Hematopoietic multipotent progenitor cell (in vitro differentiated cells): ENCODE data around the gene SMCO4. TPM values are rescaled to one million over a fixed set of nuclear protein-coding genes. Genes with fewer than 3 reads are reported as not detected.
A peak's percentile ranks its signal among the peaks of the same experiment; 100 is the strongest.
"Not testable (repeated sequence)": the region's sequence is repeated elsewhere in the genome, so short reads cannot be mapped to it uniquely, and the experiment has no call there.

Experiments used
- DNase-seq, 3 donors: peaks; one replicate each; pipeline ENCODE4 v3.0.0-alpha.2; 2011 to 2015; ENCODE audit warnings: low read depth in 2 of 3, low spot score in 2 of 3
- total RNA-seq: library from RNA; depleted of rRNA; stranded (reverse); fragments of >200 nt; gene quantifications from one replicate; pipeline ENCODE4 v1.2.3, GENCODE V29; 2012

SMCO4 gene
- total RNA-seq, 1 donor: 8.1 TPM

- no peak for DNase-seq
These were observed 20.7 kb upstream of the SMCO4 start for GRCh38 chr11:93563857-93564256.

GRCh38 chr11:93560199-93560932 lies 17.2 kb upstream of the SMCO4 start:
- DNase-seq: no peak

- DNase-seq: no peak
These were observed 16.5 kb upstream of the SMCO4 start for GRCh38 chr11:93559681-93560080.

GRCh38 chr11:93552874-93553273 lies 9.7 kb upstream of the SMCO4 start:
- no peak for DNase-seq

- DNase-seq: no peak
These were observed 6.8 kb upstream of the SMCO4 start for GRCh38 chr11:93549976-93550375.

- no peak for DNase-seq
These were observed 5.6 kb upstream of the SMCO4 start for GRCh38 chr11:93548679-93549319.

GRCh38 chr11:93547773-93548172 lies 4.6 kb upstream of the SMCO4 start:
- no peak for DNase-seq

GRCh38 chr11:93547028-93547427 lies 3.8 kb upstream of the SMCO4 start:
- no peak for DNase-seq

- no peak for DNase-seq
These were observed 2.4 kb upstream of the SMCO4 start for GRCh38 chr11:93545566-93545965.

GRCh38 chr11:93542811-93543229 lies 371 bp downstream of the SMCO4 start:
- no peak for DNase-seq

- peak in 2 of 3 donors; percentile 7 to 56 for DNase-seq
These were observed 1.0 kb downstream of the SMCO4 start for GRCh38 chr11:93541884-93542810.

GRCh38 chr11:93540896-93541553 lies 2.2 kb downstream of the SMCO4 start:
- no peak for DNase-seq

- no peak for DNase-seq
These were observed 2.9 kb downstream of the SMCO4 start for GRCh38 chr11:93540337-93540736.

- no peak for DNase-seq
These were observed 5.4 kb downstream of the SMCO4 start for GRCh38 chr11:93537767-93538261.

GRCh38 chr11:93537049-93537448 lies 6.1 kb downstream of the SMCO4 start:
- DNase-seq: no peak

GRCh38 chr11:93536101-93536861 lies 6.9 kb downstream of the SMCO4 start:
- DNase-seq: no peak

- not testable (repeated sequence) for DNase-seq
These were observed 7.6 kb downstream of the SMCO4 start for GRCh38 chr11:93535578-93535977.

GRCh38 chr11:93532806-93533205 lies 10.4 kb downstream of the SMCO4 start:
- no peak for DNase-seq

GRCh38 chr11:93532281-93532789 lies 10.9 kb downstream of the SMCO4 start:
- no peak for DNase-seq

- DNase-seq: no peak
These were observed 12.7 kb downstream of the SMCO4 start for GRCh38 chr11:93530468-93530826.
